ENCODE data around the gene NFATC2. TPM values are rescaled to one million over a fixed set of nuclear protein-coding genes. Genes with fewer than 3 reads are reported as not detected.
A peak's percentile ranks its signal among the peaks of the same experiment; 100 is the strongest.

Gene NFATC2
- 10 to 100 TPM; 58.9 to 62.3 TPM for total RNA-seq

DNA sequence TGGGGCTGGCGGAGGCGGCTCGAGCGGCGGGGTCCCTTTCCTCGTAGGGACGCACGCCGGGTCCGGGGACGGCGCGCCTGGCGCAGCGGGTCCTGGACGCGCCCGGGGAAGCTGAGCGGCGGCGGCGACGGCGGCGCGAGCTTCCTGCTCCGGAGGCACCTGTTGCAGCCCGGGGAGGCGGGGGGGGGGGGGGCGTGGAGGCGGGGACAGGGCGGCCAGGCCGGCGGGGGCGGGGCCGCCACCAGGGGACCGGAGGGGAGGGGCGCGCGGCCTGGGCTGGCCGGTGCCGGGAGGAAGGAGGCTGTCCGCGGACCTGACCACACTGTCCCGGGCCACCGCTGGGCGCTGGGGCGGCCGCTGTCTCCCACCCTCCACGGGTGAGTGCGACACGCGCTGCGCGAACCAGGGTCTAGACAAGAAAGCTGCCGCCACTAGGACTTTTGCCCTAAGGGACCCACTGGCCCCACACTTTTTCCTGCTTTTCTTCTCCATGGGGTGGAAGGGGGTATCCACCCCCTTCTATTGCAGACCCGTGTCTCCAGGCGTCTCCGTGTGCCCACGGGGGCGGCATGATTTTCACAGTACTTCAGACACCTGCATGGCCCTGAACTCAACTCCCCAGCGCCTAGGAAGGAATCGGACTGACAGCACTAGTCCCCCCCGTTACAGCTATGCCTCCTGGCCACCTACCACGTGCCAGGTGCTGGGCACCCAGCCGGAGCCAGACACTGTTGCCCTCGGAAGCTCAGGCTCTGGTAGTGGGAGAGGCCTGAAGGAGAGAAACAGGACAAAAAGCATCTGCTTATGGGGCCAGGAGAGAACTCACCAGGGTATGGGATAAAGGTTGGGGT is at the start of gene NFATC2:
TSS of gene NFATC2 (minus strand) at position 149 of the 851 bp plus-strand sequence. CDS start 220 bp downstream, outside the sequence.
- Mint-ChIP-seq H3K4me1 (peaks cover 30% of the 10 kb centered on the region), H3K27me3 (peaks cover 23% of the 10 kb centered on the region), H3K9me3 (peaks cover 11% of the 10 kb centered on the region), H3K4me3 (peak within 1 kb of the TSS; percentile 99), H3K36me3 (peaks cover 30% of the 10 kb centered on the region), H3K27ac (peak within 1 kb of the TSS; percentile 97)
- DNase-seq (no peak), ATAC-seq (ENCODE audit: low read depth) (peak; percentile 28)
- POLR2A ChIA-PET: interaction anchor here (0.6 to 3.3 kb wide), 19 partner anchors 8 to 750 kb away, joined by 3 to 34 read pairs (median 4); no protein-coding TSS in a partner anchor

DNA sequence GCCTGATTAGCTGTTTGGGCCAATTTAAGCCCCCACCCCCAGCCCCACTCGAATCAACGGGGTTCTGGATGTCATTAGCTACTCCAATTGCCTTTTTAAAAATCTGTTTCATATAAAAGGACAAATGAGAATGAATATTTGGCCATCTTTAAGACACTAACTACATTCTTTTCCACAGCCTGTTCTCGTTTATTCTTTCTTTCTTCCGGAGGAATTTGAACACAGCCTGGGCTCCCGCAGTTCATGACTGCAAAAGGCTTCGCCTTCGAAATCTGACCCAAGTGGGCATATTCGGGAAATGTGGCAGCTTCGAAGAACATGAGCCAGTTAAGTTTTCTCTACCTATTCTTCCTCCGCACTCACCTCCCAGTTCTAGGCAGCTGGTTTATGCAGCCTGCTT is 49.4 kb upstream of the NFATC2 start:
- Mint-ChIP-seq H3K4me3 (no peak overlapping the region), H3K27ac (no peak overlapping the region), H3K9me3 (no peaks in the 10 kb centered on the region), H3K36me3 (no peaks in the 10 kb centered on the region), H3K27me3 (peaks cover 2% of the 10 kb centered on the region), H3K4me1 (peaks cover 18% of the 10 kb centered on the region)
- POLR2A ChIA-PET: no interaction called here
- DNase-seq (no peak), ATAC-seq (ENCODE audit: low read depth) (no peak)

DNA sequence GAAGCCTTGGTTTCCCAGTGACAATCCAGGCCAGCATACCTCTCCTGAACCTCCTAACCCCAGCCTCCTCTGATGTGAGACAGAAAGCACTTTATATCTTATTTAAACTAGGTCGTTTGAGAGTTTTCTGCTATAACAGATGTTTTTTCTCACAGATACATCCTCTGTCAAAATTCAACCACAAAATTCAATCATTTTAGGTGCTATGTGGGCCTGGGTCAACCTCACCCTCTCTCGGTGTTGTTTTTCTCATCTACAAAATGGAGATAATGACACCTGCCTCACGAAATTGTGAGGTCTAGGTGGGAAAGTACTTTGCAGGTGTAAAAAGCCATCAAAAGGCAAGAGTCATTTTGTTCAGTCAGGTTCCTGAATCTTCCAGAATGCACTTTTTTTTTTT is 46.2 kb upstream of the NFATC2 start:
- Mint-ChIP-seq H3K36me3 (peaks cover 3% of the 10 kb centered on the region), H3K4me3 (no peak overlapping the region), H3K27me3 (peaks cover 3% of the 10 kb centered on the region), H3K4me1 (peaks cover 11% of the 10 kb centered on the region), H3K9me3 (peaks cover 2% of the 10 kb centered on the region), H3K27ac (no peak overlapping the region)
- DNase-seq (no peak), ATAC-seq (ENCODE audit: low read depth) (no peak)
- POLR2A ChIA-PET: no interaction called here

DNA sequence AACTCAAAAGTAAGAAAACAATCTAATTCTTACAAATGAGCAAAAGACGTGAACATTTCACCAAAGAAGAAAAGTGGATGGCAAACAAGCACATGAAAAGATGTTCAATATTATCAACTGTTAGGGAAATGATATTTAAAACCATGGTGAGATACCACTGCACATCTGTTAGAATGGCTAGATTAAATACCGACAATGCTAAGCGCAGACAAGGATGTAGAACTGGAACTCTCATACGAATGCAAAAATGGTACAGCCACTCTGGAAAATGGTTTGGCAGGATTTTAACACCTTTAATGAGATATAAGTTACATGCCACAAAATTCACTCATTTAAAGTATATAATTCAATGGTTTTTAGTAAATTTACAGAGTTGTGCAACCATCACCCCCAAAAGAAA is 44.6 kb upstream of the NFATC2 start:
- ATAC-seq (ENCODE audit: low read depth): no peak
- H3K36me3 Mint-ChIP-seq: peaks cover 3% of the 10 kb centered on the region
- H3K27me3 Mint-ChIP-seq: peaks cover 3% of the 10 kb centered on the region
- H3K4me1 Mint-ChIP-seq: peaks cover 7% of the 10 kb centered on the region
- peaks cover 2% of the 10 kb centered on the region for H3K9me3 Mint-ChIP-seq
- POLR2A ChIA-PET: no interaction called here
- no peak for DNase-seq
- H3K27ac Mint-ChIP-seq: no peak overlapping the region
- no peak overlapping the region for H3K4me3 Mint-ChIP-seq

DNA sequence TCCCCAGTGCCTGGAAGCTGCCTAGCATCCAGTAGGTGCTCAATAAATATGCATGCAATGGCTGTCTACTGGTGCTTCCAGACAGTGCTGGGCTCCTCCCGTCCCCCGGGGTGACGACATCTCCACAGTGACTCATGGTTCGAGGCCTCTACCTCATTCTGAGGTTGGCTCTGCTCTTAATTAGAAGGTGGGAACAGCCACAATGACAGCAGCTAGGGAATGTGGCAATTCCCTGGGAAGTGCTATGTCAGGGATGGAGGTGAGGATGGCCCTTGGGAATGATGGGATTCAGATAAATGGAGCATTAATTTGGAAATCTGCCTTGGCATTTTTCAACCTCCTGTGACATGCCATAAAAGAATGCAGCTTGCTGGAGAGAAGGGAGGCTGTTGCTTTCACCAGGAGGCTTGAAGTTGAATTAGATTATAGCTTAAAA is 43.5 kb upstream of the NFATC2 start:
- Mint-ChIP-seq H3K27ac (no peak overlapping the region), H3K4me3 (no peak overlapping the region), H3K4me1 (peaks cover 7% of the 10 kb centered on the region), H3K27me3 (peaks cover 3% of the 10 kb centered on the region), H3K36me3 (peaks cover 3% of the 10 kb centered on the region), H3K9me3 (peaks cover 2% of the 10 kb centered on the region)
- DNase-seq (no peak), ATAC-seq (ENCODE audit: low read depth) (no peak)
- POLR2A ChIA-PET: interaction anchor here (0.5 kb wide), 1 partner anchor 279 kb away, joined by 3 read pairs; no protein-coding TSS in a partner anchor

DNA sequence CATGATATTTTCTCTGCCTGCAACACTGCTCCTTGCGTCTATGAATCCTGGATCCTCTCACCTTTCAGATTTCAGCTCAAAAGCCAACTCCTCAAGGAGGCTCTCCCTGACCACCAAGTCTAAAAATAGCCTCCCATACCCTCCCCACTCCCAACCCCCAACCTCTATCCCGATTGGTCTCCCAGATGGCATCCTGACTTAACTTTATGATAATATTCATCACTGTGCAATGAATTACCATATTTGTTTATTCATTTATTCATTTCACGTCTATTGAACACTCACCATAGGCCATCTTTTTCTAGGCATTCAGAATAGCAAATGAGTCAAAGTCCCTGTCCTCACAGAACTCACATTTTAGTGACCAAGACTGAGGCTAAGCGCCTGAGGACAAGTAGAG is 42.6 kb upstream of the NFATC2 start:
- peaks cover 2% of the 10 kb centered on the region for H3K9me3 Mint-ChIP-seq
- H3K4me1 Mint-ChIP-seq: peaks cover 7% of the 10 kb centered on the region
- H3K36me3 Mint-ChIP-seq: peaks cover 3% of the 10 kb centered on the region
- ATAC-seq (ENCODE audit: low read depth): no peak
- no peak overlapping the region for H3K4me3 Mint-ChIP-seq
- POLR2A ChIA-PET: no interaction called here
- H3K27me3 Mint-ChIP-seq: peaks cover 4% of the 10 kb centered on the region
- DNase-seq: no peak
- H3K27ac Mint-ChIP-seq: peak overlapping the region; percentile 54

DNA sequence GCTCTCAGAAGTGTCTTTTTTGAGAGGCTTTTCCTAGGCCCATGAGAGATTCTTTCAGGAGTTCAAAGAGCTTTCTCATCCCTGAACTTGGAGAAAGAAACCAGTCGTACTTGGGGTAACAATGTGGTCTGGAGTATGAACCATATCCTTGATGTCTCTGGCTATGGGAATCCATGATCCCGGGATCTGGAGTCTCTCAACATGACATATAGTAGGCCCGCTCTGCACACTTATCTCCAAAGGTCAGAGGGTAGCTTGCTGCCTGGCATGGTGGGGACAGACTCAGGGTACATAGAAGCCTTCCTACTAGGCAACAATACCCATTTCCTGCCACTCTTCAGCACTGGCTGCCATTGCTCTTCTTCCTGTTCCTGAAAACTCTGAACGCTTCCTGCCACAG is 42.2 kb upstream of the NFATC2 start:
- DNase-seq (no peak), ATAC-seq (ENCODE audit: low read depth) (no peak)
- H3K9me3 Mint-ChIP-seq: peaks cover 2% of the 10 kb centered on the region
- peak overlapping the region; percentile 54 for H3K27ac Mint-ChIP-seq
- peaks cover 4% of the 10 kb centered on the region for H3K27me3 Mint-ChIP-seq
- peaks cover 3% of the 10 kb centered on the region for H3K36me3 Mint-ChIP-seq
- peaks cover 7% of the 10 kb centered on the region for H3K4me1 Mint-ChIP-seq
- POLR2A ChIA-PET: no interaction called here
- no peak overlapping the region for H3K4me3 Mint-ChIP-seq

DNA sequence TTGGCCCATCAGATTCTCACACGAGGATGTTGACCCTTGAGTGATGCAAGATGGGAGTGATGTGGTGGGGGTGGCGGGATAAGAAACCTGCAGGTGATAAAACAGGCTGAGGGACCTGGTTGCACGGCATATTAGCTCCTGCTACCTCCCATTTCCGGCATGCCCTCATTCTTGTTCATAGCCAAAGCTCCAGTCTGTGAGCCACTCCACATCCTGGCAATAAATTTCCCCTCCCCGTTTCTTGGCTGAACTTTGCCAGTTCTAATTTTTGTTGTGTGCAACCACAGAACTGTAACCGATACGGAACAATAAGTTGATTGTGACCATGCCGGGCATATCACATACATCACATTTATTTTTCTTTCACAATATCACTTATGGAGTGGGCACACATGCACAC is 41.6 kb upstream of the NFATC2 start:
- POLR2A ChIA-PET: no interaction called here
- no peak for DNase-seq
- Mint-ChIP-seq H3K27me3 (peaks cover 4% of the 10 kb centered on the region), H3K9me3 (peaks cover 2% of the 10 kb centered on the region), H3K4me1 (peaks cover 7% of the 10 kb centered on the region), H3K4me3 (no peak overlapping the region), H3K36me3 (peaks cover 3% of the 10 kb centered on the region), H3K27ac (no peak overlapping the region)
- no peak for ATAC-seq (ENCODE audit: low read depth)

DNA sequence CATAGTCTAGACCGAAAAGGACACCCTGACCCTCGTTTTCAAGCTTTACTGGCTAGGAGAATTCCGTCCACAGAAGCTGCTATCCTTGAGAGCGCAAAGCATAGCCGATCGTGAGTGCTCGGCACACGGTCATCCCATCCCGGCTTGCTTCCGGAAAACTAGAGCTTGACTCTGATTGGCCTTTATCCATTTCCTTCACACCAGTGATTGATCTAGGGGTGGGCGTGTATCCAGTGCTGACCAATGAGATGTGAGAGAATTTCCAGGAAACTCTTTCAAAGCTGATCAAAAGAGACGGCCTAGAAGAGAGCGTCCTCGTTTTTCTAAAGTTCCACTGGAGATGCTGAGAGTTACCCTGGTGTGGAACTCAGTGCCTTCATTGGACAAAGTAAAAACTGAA is 41.0 kb upstream of the NFATC2 start:
- no peak overlapping the region for H3K4me3 Mint-ChIP-seq
- H3K27ac Mint-ChIP-seq: no peak overlapping the region
- no peak for DNase-seq
- H3K36me3 Mint-ChIP-seq: peaks cover 3% of the 10 kb centered on the region
- H3K9me3 Mint-ChIP-seq: peaks cover 2% of the 10 kb centered on the region
- POLR2A ChIA-PET: no interaction called here
- ATAC-seq (ENCODE audit: low read depth): no peak
- peaks cover 7% of the 10 kb centered on the region for H3K4me1 Mint-ChIP-seq
- peaks cover 4% of the 10 kb centered on the region for H3K27me3 Mint-ChIP-seq

DNA sequence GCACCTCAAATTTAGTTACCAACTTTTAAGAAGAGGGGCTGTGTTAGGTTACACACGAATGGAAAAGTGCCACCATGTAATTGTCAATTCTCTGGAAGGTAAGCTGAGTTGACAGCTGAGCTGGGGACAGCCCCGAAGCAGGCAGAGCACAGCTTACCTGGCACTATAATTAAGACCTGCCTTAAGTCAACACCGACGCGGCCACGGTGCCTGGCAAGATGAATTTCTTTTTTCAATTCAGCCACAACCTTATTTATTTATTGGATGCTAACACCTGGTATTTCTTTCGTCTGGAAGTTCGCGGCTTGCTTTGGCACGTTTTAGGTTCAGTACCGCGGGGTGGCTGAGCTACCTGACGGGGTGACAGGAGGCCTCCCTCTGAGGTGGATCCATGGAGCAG is 40.6 kb upstream of the NFATC2 start:
- Mint-ChIP-seq H3K9me3 (peaks cover 2% of the 10 kb centered on the region), H3K27me3 (peaks cover 5% of the 10 kb centered on the region), H3K36me3 (peaks cover 3% of the 10 kb centered on the region), H3K4me3 (no peak overlapping the region), H3K4me1 (peaks cover 7% of the 10 kb centered on the region), H3K27ac (no peak overlapping the region)
- DNase-seq (no peak), ATAC-seq (ENCODE audit: low read depth) (no peak)
- POLR2A ChIA-PET: no interaction called here

DNA sequence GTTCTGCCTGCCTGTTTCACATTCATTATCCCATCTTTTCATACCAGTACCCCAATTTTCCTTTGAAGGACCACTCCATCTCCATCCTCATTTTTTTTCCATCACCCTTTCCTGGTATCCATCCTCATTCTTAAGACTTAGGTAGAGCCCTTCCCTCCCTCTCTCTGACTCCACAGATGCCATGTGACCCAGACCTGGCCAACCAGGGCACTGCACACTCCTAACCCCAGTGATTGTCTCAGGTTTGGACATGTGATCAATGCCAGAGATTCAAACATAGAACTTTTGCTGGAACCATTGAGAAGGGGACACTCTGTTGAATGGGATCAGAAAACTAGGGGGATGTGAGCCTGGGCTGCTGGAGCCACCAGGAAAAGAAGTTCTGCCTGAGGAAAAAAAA is 39.1 kb upstream of the NFATC2 start:
- peaks cover 2% of the 10 kb centered on the region for H3K9me3 Mint-ChIP-seq
- POLR2A ChIA-PET: no interaction called here
- DNase-seq (no peak), ATAC-seq (ENCODE audit: low read depth) (no peak)
- no peak overlapping the region for H3K4me3 Mint-ChIP-seq
- peaks cover 3% of the 10 kb centered on the region for H3K36me3 Mint-ChIP-seq
- H3K27me3 Mint-ChIP-seq: peaks cover 3% of the 10 kb centered on the region
- peaks cover 7% of the 10 kb centered on the region for H3K4me1 Mint-ChIP-seq
- no peak overlapping the region for H3K27ac Mint-ChIP-seq

DNA sequence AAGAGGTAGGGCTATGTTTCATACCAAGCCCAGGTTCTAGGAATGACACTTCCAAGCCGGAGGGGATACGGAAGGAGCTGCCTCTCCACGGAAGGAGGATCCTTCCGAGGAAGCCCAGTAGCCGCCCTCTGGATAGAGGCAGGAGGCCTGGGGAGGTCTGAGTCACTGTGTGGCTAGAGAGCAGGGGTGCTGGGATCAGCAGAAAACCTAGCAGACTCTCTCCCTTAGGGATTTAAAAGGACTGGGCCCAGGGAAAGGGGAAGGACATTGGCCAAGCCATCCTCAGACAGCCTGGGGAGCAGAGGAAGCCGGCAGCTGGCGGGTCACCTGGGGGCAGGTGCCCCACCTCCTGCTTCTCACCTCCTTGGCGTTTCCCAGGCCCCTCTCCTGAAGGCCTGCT is 36.6 kb upstream of the NFATC2 start:
- no peaks in the 10 kb centered on the region for H3K4me1 Mint-ChIP-seq

DNA sequence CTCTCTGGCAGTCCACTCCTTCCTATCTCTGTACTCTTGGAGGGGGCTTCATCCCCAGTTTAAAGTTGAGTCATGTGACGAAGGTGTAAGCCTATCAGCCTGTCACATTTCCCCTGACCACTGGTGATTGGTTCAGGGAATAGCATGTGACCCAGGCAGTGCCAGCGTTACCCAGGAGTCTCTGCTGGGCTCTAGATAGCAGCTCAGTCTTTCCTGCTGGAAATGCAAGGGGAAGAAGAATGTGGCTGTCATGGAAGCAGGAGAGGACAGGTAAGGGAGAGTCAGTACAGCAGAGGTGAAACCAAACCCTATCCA is 35.6 kb upstream of the NFATC2 start:
- POLR2A ChIA-PET: no interaction called here

More for the DNA sequence above, 36.6 kb upstream of the NFATC2 start:
- Mint-ChIP-seq H3K36me3 (no peaks in the 10 kb centered on the region), H3K27ac (no peak overlapping the region), H3K9me3 (peaks cover 1% of the 10 kb centered on the region), H3K4me3 (no peak overlapping the region), H3K27me3 (peaks cover 3% of the 10 kb centered on the region)
- ATAC-seq (ENCODE audit: low read depth): no peak
- POLR2A ChIA-PET: no interaction called here
- DNase-seq: no peak

DNA sequence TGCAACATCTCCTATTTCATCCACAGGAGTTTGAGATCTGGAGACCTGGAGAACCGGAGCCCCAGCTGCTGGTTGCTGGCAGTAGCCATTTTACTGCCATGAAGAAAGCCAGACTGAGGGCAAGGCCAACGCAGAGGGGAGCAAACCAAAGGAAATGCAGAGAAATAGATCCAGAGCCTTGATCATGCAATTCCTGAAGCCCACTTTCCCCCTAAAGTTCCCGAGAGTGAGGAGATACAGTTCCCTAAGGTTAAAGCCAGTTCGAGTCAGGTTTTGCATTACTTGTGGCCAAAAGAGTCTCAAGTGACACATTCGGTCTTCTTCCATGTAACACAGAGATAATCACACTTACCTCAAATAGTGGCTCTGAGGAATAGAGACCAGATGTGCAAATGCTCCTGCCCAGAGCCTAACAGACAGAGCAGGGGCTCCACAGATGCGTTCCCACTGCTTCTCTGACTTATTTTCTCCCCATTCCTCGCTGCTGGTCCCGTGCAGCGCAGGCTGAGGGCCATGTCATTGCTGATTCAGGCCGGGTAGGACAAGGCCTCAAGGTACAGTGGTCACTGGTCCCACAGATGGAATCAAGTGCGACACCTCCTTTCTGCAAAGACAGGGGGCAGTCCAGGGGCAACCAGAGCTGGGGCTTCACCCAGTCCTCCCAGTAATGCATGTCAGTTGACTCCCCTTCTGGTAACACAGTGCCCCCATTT is 35.1 kb upstream of the NFATC2 start:
- Mint-ChIP-seq H3K4me3 (no peak overlapping the region), H3K36me3 (no peaks in the 10 kb centered on the region), H3K27ac (no peak overlapping the region), H3K9me3 (peaks cover 1% of the 10 kb centered on the region), H3K27me3 (peaks cover 3% of the 10 kb centered on the region), H3K4me1 (no peaks in the 10 kb centered on the region)
- DNase-seq: no peak
- no peak for ATAC-seq (ENCODE audit: low read depth)
- POLR2A ChIA-PET: no interaction called here

More for the DNA sequence above, 35.6 kb upstream of the NFATC2 start:
- ATAC-seq (ENCODE audit: low read depth): no peak
- Mint-ChIP-seq H3K4me3 (no peak overlapping the region), H3K27ac (no peak overlapping the region), H3K9me3 (peaks cover 1% of the 10 kb centered on the region), H3K36me3 (no peaks in the 10 kb centered on the region), H3K4me1 (no peaks in the 10 kb centered on the region), H3K27me3 (peaks cover 3% of the 10 kb centered on the region)
- DNase-seq: no peak

Measured in activated naive CD8-positive, alpha-beta T cell treated with anti-CD3 and anti-CD28 coated beads, Interleukin-2, amount 10 ng/mL, durations not matched to agents 7 days and 5 days (primary cell).